Muscle layer of colon (tissue), 2 donors: Measurements from ENCODE around the gene TPPP.
"Not testable (repeated sequence)": the region's sequence is repeated elsewhere in the genome, so short reads cannot be mapped to it uniquely, and the experiment has no call there.

Experiments
- H3K27ac ChIP-seq: one replicate; pipeline ENCODE4 v1.7.0; 2013; ENCODE audit warnings: low read depth, mild to moderate bottlenecking, low read length, moderate library complexity
- H3K27me3 ChIP-seq, 2 donors: one replicate each; pipeline ENCODE4 v1.7.0; 2013; ENCODE audit warnings: low read length in 2 of 2, mild to moderate bottlenecking in 2 of 2; ENCODE audit not compliant: insufficient read depth in 2 of 2, control insufficient read depth in 1 of 2
- H3K36me3 ChIP-seq: one replicate; pipeline ENCODE4 v1.7.0; 2013; ENCODE audit warnings: mild to moderate bottlenecking, low read length; ENCODE audit not compliant: insufficient read depth
- H3K4me1 ChIP-seq: one replicate; pipeline ENCODE4 v1.7.0; 2013; ENCODE audit warnings: mild to moderate bottlenecking, low read length; ENCODE audit not compliant: insufficient read depth
- H3K4me3 ChIP-seq, 2 donors: one replicate each; pipeline ENCODE4 v1.7.0; 2013; ENCODE audit warnings: low read length in 2 of 2, low read depth in 1 of 2, mild to moderate bottlenecking in 1 of 2, moderate library complexity in 1 of 2
- H3K9ac ChIP-seq: one replicate; pipeline ENCODE4 v1.7.0; 2013; ENCODE audit warnings: low read length
- H3K9me3 ChIP-seq: one replicate; pipeline ENCODE4 v1.7.0; 2013; ENCODE audit warnings: mild to moderate bottlenecking, low read length
- donor health status: abdominal sarcoma.
- donor health status: Adenocarcinoma of cecum.

The TPPP gene

DNA sequence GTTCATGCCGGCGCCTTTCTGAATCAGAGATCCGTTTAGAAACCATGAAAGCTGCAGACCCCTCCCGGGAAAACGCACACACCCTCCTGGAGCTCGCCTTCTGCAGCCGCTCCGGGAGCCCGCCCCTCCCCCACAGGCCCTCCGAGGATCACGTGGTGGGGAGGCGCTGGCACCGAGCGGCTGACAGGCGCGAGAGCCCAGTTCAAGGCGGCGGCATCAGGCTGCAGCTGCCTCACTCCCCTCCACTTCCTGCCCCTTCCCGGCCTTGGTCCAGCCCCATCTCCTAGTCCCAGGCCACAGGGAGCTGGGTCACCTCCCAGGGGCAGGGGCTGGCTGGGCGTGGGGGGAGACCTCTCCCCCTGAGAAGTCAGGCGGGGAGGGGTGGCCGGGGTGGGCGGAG is 2.1 kb downstream of the TPPP start:
- not testable (repeated sequence) for H3K4me3 ChIP-seq, H3K9me3 ChIP-seq, H3K27me3 ChIP-seq, H3K9ac ChIP-seq, H3K4me1 ChIP-seq, H3K36me3 ChIP-seq, H3K27ac ChIP-seq

- not testable (repeated sequence) for H3K9me3 ChIP-seq, H3K4me1 ChIP-seq, H3K27ac ChIP-seq, H3K27me3 ChIP-seq, H3K9ac ChIP-seq, H3K4me3 ChIP-seq, H3K36me3 ChIP-seq
These were observed 2.9 kb downstream of the TPPP start for GRCh38 chr5:690293-690692.

- H3K9me3 ChIP-seq, H3K36me3 ChIP-seq, H3K27me3 ChIP-seq, H3K27ac ChIP-seq, H3K9ac ChIP-seq, H3K4me3 ChIP-seq, H3K4me1 ChIP-seq: not testable (repeated sequence)
These were observed 4.7 kb downstream of the TPPP start for GRCh38 chr5:688348-689010.

DNA sequence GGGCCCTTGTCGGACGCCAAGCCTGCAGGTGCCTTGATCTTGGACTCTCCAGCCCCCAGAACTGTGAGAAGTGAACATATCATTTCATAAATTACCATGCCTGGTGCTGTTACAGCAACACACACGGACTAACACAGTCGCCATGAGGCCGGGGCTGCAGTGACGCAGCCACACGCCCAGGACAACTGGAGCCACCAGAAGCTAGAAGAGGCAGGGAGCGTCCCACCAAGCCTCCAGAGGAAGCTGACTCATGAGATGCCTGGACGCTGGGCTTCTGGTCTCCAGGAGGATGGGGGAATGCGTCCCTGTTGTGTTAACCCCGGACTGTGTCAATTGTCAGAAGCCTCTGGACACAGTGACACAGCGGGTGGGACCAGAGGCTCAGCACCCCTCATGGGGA is 6.2 kb downstream of the TPPP start:
- H3K9me3 ChIP-seq, H3K9ac ChIP-seq, H3K4me3 ChIP-seq, H3K36me3 ChIP-seq, H3K27me3 ChIP-seq, H3K27ac ChIP-seq, H3K4me1 ChIP-seq: not testable (repeated sequence)

DNA sequence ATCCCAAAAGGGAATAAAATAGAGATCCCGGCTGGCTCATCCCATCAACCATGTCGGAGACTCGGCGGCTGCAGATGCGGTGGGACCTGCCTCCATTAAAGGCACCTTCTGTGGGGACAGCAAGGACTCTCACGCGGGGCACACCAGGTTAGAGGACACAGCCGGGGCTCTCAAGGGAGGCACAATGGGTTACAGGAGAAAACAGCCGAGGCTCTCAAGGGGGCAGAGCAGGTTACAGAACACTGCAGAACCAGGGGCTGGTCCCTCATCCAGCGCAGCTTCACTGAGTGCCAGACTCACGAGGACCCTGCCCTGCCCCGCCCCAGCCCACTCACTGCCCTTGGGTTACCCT is 7.0 kb downstream of the TPPP start:
- not testable (repeated sequence) for H3K4me3 ChIP-seq, H3K27me3 ChIP-seq, H3K4me1 ChIP-seq, H3K36me3 ChIP-seq, H3K9me3 ChIP-seq, H3K9ac ChIP-seq, H3K27ac ChIP-seq

DNA sequence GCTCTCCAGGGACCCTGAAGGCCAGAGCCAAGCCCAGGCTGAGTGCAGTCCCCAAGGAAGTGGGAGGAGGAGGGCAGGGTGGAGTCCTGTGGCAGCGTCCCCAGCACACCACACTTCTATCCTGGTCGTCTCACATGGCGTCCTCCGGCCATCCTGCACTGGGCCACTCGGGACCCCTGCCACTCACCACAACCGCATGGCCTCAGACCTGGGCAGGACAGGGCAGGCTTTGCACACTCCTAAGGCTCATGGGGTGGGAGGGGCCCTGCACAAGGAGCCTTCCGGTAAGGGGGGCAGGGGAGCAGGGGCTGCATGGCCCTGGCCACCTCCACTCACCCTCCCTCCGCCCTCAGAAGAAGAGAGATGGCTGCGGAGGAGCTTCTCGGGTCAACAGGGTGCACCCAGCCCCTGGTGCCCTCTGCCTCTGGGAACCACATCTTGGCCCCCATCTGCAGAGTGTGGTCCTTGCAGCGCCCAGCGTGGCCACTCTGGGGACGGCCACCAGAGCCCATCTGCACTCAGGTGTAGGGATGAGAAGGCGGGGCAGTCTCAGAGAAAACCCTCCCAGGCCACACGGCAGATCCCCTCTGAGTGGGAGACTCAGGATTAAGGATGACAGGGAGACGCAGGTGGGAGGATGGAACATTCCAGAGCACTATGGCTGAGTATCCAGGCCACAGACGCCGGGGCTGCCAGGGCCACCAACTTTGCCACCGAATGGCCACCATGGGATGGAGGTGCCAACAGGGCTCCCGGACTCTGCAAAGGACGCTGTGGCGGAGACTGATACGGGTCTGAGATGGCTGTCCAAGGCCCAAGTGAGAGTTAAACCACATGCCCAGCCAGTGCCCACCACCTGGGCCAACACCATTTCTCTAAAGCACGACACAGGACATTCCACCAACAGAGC is 7.6 kb downstream of the TPPP start:
- no peak overlapping the region for H3K9ac ChIP-seq

GRCh38 chr5:684751-685216 is 8.4 kb downstream of the TPPP start:
- H3K4me1 ChIP-seq = peaks cover 10% of the 10 kb centered on the region
- no peak overlapping the region for H3K27ac ChIP-seq
- H3K36me3 ChIP-seq = no peaks in the 10 kb centered on the region
- no peaks in the 10 kb centered on the region for H3K9me3 ChIP-seq
- no peak overlapping the region for H3K4me3 ChIP-seq
- no peak overlapping the region for H3K9ac ChIP-seq
- no peaks in the 10 kb centered on the region for H3K27me3 ChIP-seq

More for the DNA sequence above, 7.6 kb downstream of the TPPP start:
- Histone ChIP-seq H3K4me1 (peaks cover 10% of the 10 kb centered on the region), H3K27me3 (no peaks in the 10 kb centered on the region), H3K36me3 (no peaks in the 10 kb centered on the region), H3K9me3 (no peaks in the 10 kb centered on the region), H3K4me3 (no peak overlapping the region), H3K27ac (no peak overlapping the region)

- Histone ChIP-seq H3K4me1 (peaks cover 10% of the 10 kb centered on the region), H3K27ac (no peak overlapping the region), H3K9me3 (no peaks in the 10 kb centered on the region), H3K36me3 (no peaks in the 10 kb centered on the region), H3K9ac (no peak overlapping the region), H3K27me3 (no peaks in the 10 kb centered on the region), H3K4me3 (no peak overlapping the region)
These were observed 9.3 kb downstream of the TPPP start for GRCh38 chr5:683551-684481.

- not testable (repeated sequence) for H3K4me3 ChIP-seq, H3K27ac ChIP-seq
- peaks cover 10% of the 10 kb centered on the region for H3K4me1 ChIP-seq
These were observed 10.3 kb downstream of the TPPP start for GRCh38 chr5:682651-683358.

DNA sequence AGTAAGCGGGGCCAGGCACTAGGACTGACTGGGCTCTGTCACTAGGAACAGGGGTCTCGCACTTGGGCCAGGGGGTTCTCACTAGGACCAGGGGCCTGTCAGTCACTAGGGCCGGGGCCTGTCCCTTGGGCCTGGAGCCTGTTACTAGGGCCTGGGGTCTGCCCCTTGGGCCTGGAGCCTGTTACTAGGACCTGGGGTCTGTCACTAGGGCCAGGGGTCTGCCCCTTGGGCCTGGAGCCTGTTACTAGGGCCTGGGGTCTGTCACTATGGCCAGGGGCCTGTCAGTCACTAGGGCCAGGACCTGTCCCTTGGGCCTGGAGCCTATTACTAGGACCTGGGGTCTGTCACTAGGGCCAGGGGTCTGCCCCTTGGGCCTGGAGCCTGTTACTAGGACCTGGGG is 10.9 kb downstream of the TPPP start:
- H3K9ac ChIP-seq, H3K36me3 ChIP-seq, H3K4me3 ChIP-seq, H3K27me3 ChIP-seq, H3K27ac ChIP-seq, H3K9me3 ChIP-seq: not testable (repeated sequence)
- H3K4me1 ChIP-seq = peaks cover 10% of the 10 kb centered on the region

More at GRCh38 chr5:682651-683358, 10.3 kb downstream of the TPPP start:
- H3K9ac ChIP-seq, H3K36me3 ChIP-seq, H3K27me3 ChIP-seq, H3K9me3 ChIP-seq: not testable (repeated sequence)
